HepG2 (cell line): Measurements from ENCODE around the gene APOLD1.

Experiments used
- CREB1 ChIP-seq, 2 experiments: fragments of 450-650 bp in 1 of 2; IDR thresholded peaks; 2 replicates each; pipeline ENCODE4 v1.6.1; 2016 to 2017; ENCODE audit warnings: control low read depth in 1 of 2, mild to moderate bottlenecking in 1 of 2, missing compliant biosample characterization in 1 of 2, missing genetic modification characterization in 1 of 2
- FOSL1 ChIP-seq: sonication (generic); formaldehyde crosslinking; IDR thresholded peaks from 2 replicates; pipeline ENCODE4 v1.9.0; 2021; ENCODE audit warnings: missing genetic modification reagents, borderline replicate concordance
- MAFG ChIP-seq: sonication (generic); formaldehyde crosslinking; IDR thresholded peaks from 2 replicates; pipeline ENCODE4 v1.5.1; 2020; ENCODE audit warnings: mild to moderate bottlenecking, missing genetic modification reagents
- NFE2L1 ChIP-seq: sonication (generic); formaldehyde crosslinking; IDR thresholded peaks from 2 replicates; pipeline ENCODE4 v1.4.0; 2020; ENCODE audit warnings: missing genetic modification reagents, mild to moderate bottlenecking, borderline replicate concordance
- PRDM15 ChIP-seq: sonication (generic); formaldehyde crosslinking; IDR thresholded peaks from 2 replicates; pipeline ENCODE4 v1.4.0; 2020; ENCODE audit warnings: missing genetic modification reagents

- TF ChIP-seq FOSL1 (CRISPR knock-in tag) (no peak), MAFG (CRISPR knock-in tag) (no peak), NFE2L1 (CRISPR knock-in tag) (no peak), CREB1 (IDR thresholded peaks at IDR 0.05) (no peak), CREB1 (CRISPR knock-in tag; IDR thresholded peaks at IDR 0.05) (no peak), PRDM15 (no peak)
Observed at GRCh38 chr12:12803186-12803585, 17.7 kb downstream of the APOLD1 start.
